Transverse colon (tissue), 4 donors: ENCODE results near the gene HOXA10. TPM values are rescaled to one million over a fixed set of nuclear protein-coding genes. Genes with fewer than 3 reads are reported as not detected.
A peak's percentile ranks its signal among the peaks of the same experiment; 100 is the strongest.

Experiments
- DNase-seq: peaks from one replicate; pipeline ENCODE4 v3.0.0-alpha.2; 2019
- H3K27ac ChIP-seq, 4 donors: fragments of 200-600 bp; sonication (generic); 2 replicates each; pipeline ENCODE4 v1.5.1; 2016 to 2018; ENCODE audit warnings: inconsistent platforms in 4 of 4
- H3K27me3 ChIP-seq: fragments of 200-600 bp; sonication (generic); 2 replicates; pipeline ENCODE4 v1.5.1; 2017; ENCODE audit warnings: inconsistent platforms
- H3K36me3 ChIP-seq, 4 donors: fragments of 200-600 bp; sonication (generic); 2 replicates each; pipeline ENCODE4 v1.5.1; 2017 to 2019; ENCODE audit warnings: inconsistent platforms in 4 of 4
- H3K4me1 ChIP-seq, 4 donors: fragments of 200-600 bp; sonication (generic); 2 replicates each; pipeline ENCODE4 v1.5.1; 2017 to 2020; ENCODE audit warnings: inconsistent platforms in 4 of 4
- H3K4me3 ChIP-seq, 4 donors: fragments of 200-600 bp; sonication (generic); 1 replicate in 1 of 4; 2 replicates in 3 of 4; pipeline versions ENCODE4 v1.5.1 to v1.6.1; 2017 to 2019; ENCODE audit warnings: inconsistent platforms in 4 of 4
- H3K9me3 ChIP-seq, 2 donors: fragments of 200-600 bp; sonication (generic); 2 replicates each; pipeline ENCODE4 v1.5.1; 2017 to 2019; ENCODE audit warnings: inconsistent platforms in 2 of 2
- EP300 ChIP-seq: sonication (generic); formaldehyde crosslinking; IDR thresholded peaks from one replicate; pipeline ENCODE4 v1.6.1; 2017; ENCODE audit warnings: antibody characterized with exemption, low read depth
- POLR2A ChIP-seq: fragments of 450-650 bp; IDR thresholded peaks from one replicate; pipeline ENCODE4 v1.6.1; 2016; ENCODE audit warnings: antibody characterized with exemption, mild to moderate bottlenecking, moderate library complexity
- POLR2AphosphoS5 ChIP-seq, 3 donors: sonication (generic); formaldehyde crosslinking; IDR thresholded peaks; one replicate each; pipeline ENCODE4 v1.6.1; 2016; ENCODE audit warnings: antibody characterized with exemption in 3 of 3
- WGBS, 2 donors: methylation state at CpG; one replicate each; pipeline ENCODE4 v1.1.5; 2018; ENCODE audit warnings: low coverage in 1 of 2; 5-methylcytosine and 5-hydroxymethylcytosine counted together
- in situ Hi-C, 4 donors: fragments of 200-750 bp; cut with MboI; loops; one replicate each; pipeline versions ENCODE4 v1.15.0 to v1.15.1; 2017; ENCODE audit warnings: low sequenced_read_pairs in 3 of 4, low pct_ligation_motif_present in 1 of 4, low pct_unique_long_range_greater_than_20kb in 1 of 4
- intact Hi-C: fragments of 100-400 bp; cut with DNase I; formaldehyde crosslinking; loops from one replicate; pipeline ENCODE4 v1.15.1; 2023; ENCODE audit warnings: low total_unique reads
- total RNA-seq, 4 donors: library from RNA; depleted of rRNA; stranded (reverse); fragments of >200 nt; gene quantifications; one replicate each; pipeline ENCODE4 v1.1.0, GENCODE V29; 2016
- TF ChIP-seq, protein P1 (sequence below), 5 experiments: fragments of 200-600 bp in 3 of 5; fragments of 450-650 bp in 2 of 5; sonication (generic) in 3 of 5; IDR thresholded peaks; 1 replicate in 2 of 5; 2 replicates in 3 of 5; pipeline ENCODE4 v1.5.1; 2016 to 2017; ENCODE audit warnings: antibody characterized with exemption in 5 of 5, inconsistent platforms in 3 of 5, mild to moderate bottlenecking in 2 of 5, moderate library complexity in 1 of 5

HOXA10 gene
- total RNA-seq, 4 donors from 2014 or later: 19.8 to 68.9 (median 36.4) TPM

DNA sequence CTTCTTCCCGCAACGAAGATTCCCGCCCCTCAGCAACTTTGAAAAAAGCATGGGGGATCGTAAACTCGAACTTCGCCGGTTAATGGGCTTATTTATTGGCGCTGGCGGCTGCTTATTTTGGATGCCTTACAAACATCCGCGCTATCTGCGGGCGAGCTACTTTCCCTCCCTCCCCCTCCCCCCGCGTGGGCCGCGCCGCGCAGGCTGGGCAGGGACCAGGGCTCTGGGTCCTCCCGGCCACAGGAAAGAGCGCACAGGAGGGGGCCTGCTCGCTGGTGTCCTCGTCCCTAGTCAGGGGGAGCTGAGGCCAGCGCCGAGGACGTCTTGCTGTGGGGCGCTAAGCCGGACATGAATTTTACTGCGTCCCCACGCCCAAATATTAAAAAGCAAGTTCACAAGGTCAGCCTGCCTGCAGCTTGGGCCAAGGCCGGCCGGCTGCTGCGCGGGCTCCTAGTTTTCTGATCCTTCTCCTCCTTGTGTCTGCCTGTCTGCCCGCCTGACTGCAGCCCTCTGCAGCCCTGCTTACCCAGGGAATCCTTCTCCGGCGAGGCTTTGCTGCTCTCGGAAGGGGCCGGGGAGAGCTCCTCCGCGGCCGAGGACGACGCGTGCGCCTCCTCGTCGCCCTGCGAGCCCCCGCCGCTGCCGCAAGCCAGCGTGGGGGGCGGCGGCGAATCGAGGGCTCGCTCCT is 1.2 kb downstream of the HOXA10 start:
- H3K36me3 ChIP-seq: no peaks in the 10 kb centered on the region
- 2 to 4% methylated on average over 5 to 55 of the region's 58 CpGs for WGBS, 2 donors
- peak; percentile 80 for DNase-seq
- no peaks in the 10 kb centered on the region for H3K9me3 ChIP-seq
- intact Hi-C loops (no loop called here), in situ Hi-C loops (loop anchor here in 3 of 4 donors (25.0 kb wide), 3 partner anchors 811 to 1311 kb away; no protein-coding TSS in a partner anchor)
- H3K27me3 ChIP-seq: peaks cover 51% of the 10 kb centered on the region
- H3K27ac ChIP-seq: peak overlapping the region; percentile 95 to 99 (median 98)
- peaks cover 0 to 35% (median 32%) of the 10 kb centered on the region in 4 donors for H3K4me1 ChIP-seq
- peak; percentile 60 for TF ChIP-seq POLR2A
- peak; percentile 76 to 88 (median 84) for TF ChIP-seq POLR2AphosphoS5 (IDR thresholded peaks at IDR 0.05)
- no peak for TF ChIP-seq EP300
- TF ChIP-seq, protein P1, sequence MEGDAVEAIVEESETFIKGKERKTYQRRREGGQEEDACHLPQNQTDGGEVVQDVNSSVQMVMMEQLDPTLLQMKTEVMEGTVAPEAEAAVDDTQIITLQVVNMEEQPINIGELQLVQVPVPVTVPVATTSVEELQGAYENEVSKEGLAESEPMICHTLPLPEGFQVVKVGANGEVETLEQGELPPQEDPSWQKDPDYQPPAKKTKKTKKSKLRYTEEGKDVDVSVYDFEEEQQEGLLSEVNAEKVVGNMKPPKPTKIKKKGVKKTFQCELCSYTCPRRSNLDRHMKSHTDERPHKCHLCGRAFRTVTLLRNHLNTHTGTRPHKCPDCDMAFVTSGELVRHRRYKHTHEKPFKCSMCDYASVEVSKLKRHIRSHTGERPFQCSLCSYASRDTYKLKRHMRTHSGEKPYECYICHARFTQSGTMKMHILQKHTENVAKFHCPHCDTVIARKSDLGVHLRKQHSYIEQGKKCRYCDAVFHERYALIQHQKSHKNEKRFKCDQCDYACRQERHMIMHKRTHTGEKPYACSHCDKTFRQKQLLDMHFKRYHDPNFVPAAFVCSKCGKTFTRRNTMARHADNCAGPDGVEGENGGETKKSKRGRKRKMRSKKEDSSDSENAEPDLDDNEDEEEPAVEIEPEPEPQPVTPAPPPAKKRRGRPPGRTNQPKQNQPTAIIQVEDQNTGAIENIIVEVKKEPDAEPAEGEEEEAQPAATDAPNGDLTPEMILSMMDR (IDR thresholded peaks at IDR 0.05): no peak
- H3K4me3 ChIP-seq: peak overlapping the region; percentile 58 to 67 (median 60)

DNA sequence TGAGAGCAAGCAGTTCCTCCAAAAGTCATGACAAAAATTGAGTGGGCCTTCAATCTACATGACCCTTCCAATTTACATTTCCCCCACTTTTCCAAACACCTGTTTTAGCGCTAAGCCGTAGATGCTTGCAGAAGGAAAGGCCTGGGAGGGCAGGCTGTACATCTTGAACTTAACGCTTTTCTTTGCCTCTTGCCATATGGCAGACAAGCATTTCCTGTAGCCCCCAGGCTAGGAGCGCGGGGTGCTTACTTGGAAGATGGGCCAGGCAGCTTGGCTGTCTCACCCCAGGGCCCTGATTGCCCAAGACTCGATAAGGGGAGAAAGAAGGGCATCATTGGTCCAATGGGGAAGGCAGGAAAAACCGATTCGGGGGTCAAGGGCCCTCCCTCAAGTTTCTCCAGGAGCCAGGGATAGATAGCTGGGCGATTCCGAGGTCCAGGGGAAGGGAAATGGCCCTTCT is 1.8 kb downstream of the HOXA10 start:
- TF ChIP-seq EP300: no peak
- no peak for TF ChIP-seq POLR2A
- TF ChIP-seq POLR2AphosphoS5 (IDR thresholded peaks at IDR 0.05): no peak
- TF ChIP-seq, protein P1 (IDR thresholded peaks at IDR 0.05): no peak
- Histone ChIP-seq H3K4me1 (peaks cover 0 to 37% (median 34%) of the 10 kb centered on the region in 4 donors), H3K4me3 (peak overlapping the region; percentile 58 to 67 (median 60)), H3K27me3 (peaks cover 51% of the 10 kb centered on the region), H3K27ac (peak overlapping the region; percentile 95 to 99 (median 98)), H3K36me3 (no peaks in the 10 kb centered on the region), H3K9me3 (no peaks in the 10 kb centered on the region)
- DNase-seq: peak; percentile 22
- intact Hi-C loops (no loop called here), in situ Hi-C loops (loop anchor here in 3 of 4 donors (25.0 kb wide), 3 partner anchors 810 to 1310 kb away; no protein-coding TSS in a partner anchor)
- 0 to 7% methylated on average over 3 to 10 of the region's 10 CpGs for WGBS, 2 donors

DNA sequence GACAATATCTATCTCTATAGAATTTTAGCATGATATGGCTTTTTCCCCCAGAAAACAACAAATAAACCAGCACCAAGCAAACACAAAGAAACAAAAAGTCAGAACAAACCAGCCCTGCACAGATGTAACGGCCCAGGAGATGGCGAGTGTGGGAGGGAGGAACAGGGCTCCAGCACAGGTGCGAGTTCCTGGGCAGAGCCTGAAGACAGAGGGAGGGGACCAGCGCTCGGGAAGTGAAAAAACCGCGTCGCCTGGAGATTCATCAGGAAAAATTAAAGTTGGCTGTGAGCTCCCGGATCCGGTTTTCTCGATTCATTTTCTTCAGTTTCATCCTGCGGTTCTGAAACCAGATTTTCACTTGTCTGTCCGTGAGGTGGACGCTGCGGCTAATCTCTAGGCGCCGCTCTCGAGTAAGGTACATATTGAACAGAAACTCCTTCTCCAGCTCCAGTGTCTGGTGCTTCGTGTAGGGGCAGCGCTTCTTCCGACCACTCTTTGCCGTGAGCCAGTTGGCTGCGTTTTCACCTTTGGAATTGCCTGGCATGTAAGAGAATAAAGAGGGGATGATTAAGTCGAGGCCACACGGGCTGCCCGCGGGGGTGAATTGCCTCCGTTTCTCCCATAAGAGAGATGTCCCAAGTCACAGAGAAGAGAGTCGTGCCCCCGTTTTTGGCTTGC is 2.3 kb downstream of the HOXA10 start:
- DNase-seq: peak; percentile 35
- Histone ChIP-seq H3K4me1 (peaks cover 0 to 42% (median 29%) of the 10 kb centered on the region in 4 donors), H3K27me3 (peaks cover 57% of the 10 kb centered on the region), H3K9me3 (no peaks in the 10 kb centered on the region), H3K36me3 (no peaks in the 10 kb centered on the region), H3K27ac (peak overlapping the region; percentile 95 to 99 (median 98)), H3K4me3 (peak overlapping the region; percentile 58 to 67 (median 60))
- 3 to 6% methylated on average over 16 to 30 of the region's 30 CpGs for WGBS, 2 donors
- TF ChIP-seq EP300: no peak
- TF ChIP-seq, protein P1 (IDR thresholded peaks at IDR 0.05): no peak
- peak in 2 of 3 donors; percentile 7 to 10 for TF ChIP-seq POLR2AphosphoS5 (IDR thresholded peaks at IDR 0.05)
- TF ChIP-seq POLR2A: peak; percentile 7
- intact Hi-C loops: no loop called here
- in situ Hi-C loops: loop anchor here in 3 of 4 donors (25.0 kb wide), 3 partner anchors 809 to 1309 kb away; no protein-coding TSS in a partner anchor

DNA sequence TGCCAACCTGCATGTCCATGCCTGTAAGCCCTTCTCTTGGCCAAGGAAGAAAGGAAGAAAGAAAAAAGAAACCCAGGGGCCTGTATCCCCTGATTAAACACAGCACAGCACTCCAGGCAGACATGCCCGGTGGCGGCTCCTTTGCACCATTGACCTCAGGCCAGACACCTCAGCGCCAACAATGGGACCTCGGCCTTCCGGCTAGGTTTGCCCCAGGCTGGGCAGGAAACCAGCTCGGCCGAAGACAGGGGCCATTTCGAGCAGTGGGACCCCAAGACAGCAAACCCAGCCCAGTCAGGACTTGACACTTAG is 2.8 kb downstream of the HOXA10 start:
- intact Hi-C loops: no loop called here
- no peaks in the 10 kb centered on the region for H3K36me3 ChIP-seq
- WGBS, 2 donors: 9 to 20% methylated on average over 1 to 8 of the region's 8 CpGs
- H3K9me3 ChIP-seq: no peaks in the 10 kb centered on the region
- DNase-seq: peak; percentile 47
- peaks cover 61% of the 10 kb centered on the region for H3K27me3 ChIP-seq
- peaks cover 0 to 44% (median 26%) of the 10 kb centered on the region in 4 donors for H3K4me1 ChIP-seq
- TF ChIP-seq POLR2A (no peak), EP300 (no peak), POLR2AphosphoS5 (IDR thresholded peaks at IDR 0.05) (peak in 1 of 3 donors; percentile 5)
- TF ChIP-seq, protein P1 (IDR thresholded peaks at IDR 0.05): no peak
- in situ Hi-C loops: loop anchor here in 3 of 4 donors (25.0 kb wide), 3 partner anchors 809 to 1309 kb away; no protein-coding TSS in a partner anchor
- peak overlapping the region; percentile 58 to 67 (median 60) for H3K4me3 ChIP-seq
- peak overlapping the region; percentile 95 to 99 (median 98) for H3K27ac ChIP-seq
